HFF-Myc (cell line): ENCODE results near the gene ZFYVE28.

ENCODE experiments used
- DNase-seq: peaks from one replicate; pipeline ENCODE4 v3.0.0-alpha.2; 2011; ENCODE audit warnings: low read depth; ENCODE audit errors: extremely low read depth
- H3K4me3 ChIP-seq: replicated peaks from 2 replicates; pipeline ENCODE4 v1.5.1; 2011; ENCODE audit warnings: low read depth, mild to moderate bottlenecking, control low read depth, low read length
- TF ChIP-seq, protein P1 (sequence below): IDR thresholded peaks from 2 replicates; pipeline ENCODE4 v1.5.1; 2012; ENCODE audit warnings: mild to moderate bottlenecking, low read depth, low read length, control low read depth; ENCODE audit errors: missing control alignments

Gene ZFYVE28

DNA sequence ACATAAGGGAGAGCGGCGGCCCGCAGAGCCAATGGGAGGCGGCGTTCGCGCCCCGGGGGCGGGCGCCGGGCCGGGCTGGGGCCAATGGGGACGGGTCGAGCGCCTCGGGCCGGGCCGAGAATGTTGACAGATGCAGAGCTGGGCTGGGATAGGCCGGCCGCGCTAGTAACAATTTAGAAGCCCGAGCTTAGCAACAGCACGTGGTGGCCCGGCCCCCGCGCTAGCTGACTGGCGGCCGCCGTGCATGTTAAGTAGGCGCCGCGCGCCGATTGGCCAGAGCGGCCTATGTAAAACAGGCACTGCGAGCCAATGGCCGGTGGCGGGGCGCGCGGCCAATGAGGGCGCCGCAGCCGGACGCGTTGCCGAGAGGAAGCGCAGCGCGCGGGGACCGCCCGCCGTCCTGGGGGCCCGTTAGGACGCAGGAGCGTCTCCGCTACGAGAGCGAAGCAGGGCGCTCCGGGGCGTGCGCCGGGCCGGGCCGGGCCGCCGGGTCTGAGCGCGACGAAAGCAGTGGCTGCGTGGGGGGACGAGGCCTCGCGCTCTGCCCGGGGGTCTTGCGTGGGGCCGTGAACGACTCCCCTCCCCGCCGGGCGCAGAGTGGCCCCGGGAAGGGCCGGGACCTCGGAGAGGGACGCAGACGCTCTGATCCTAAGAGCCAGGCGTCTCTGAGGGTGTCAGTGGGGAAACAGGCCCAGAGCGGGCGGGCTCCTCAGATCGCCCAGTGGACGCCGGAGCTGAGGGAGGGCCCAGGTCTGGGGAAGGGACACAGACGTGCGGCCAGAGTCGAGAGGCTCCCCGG is 156.1 kb downstream of the ZFYVE28 start:
- peak overlapping the region; percentile 59 for H3K4me3 ChIP-seq
- TF ChIP-seq, protein P1, sequence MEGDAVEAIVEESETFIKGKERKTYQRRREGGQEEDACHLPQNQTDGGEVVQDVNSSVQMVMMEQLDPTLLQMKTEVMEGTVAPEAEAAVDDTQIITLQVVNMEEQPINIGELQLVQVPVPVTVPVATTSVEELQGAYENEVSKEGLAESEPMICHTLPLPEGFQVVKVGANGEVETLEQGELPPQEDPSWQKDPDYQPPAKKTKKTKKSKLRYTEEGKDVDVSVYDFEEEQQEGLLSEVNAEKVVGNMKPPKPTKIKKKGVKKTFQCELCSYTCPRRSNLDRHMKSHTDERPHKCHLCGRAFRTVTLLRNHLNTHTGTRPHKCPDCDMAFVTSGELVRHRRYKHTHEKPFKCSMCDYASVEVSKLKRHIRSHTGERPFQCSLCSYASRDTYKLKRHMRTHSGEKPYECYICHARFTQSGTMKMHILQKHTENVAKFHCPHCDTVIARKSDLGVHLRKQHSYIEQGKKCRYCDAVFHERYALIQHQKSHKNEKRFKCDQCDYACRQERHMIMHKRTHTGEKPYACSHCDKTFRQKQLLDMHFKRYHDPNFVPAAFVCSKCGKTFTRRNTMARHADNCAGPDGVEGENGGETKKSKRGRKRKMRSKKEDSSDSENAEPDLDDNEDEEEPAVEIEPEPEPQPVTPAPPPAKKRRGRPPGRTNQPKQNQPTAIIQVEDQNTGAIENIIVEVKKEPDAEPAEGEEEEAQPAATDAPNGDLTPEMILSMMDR = no peak
- peak; percentile 95 for DNase-seq

DNA sequence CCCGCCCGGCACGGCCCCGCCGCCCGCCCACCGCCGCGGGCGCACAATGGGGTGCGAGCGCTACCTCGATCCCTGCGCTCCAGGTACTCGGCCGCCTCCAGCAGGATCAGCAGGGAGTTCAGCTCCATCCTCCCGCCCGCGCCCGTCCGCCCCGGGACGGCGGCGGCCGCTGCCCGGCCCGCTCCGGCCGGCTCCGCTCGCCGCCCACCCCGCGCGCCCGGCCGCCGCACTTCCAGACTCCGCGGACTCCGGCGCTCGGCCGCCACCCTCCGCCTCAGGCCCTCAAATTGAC is 156.6 kb downstream of the ZFYVE28 start, which contains the start of gene MXD4:
TSS of gene MXD4 (minus strand) at position 257 of the 292 bp plus-strand sequence. CDS start at position 128, 129 bp downstream.
- TF ChIP-seq, protein P1 = no peak
- no peak for DNase-seq
- peak within 1 kb of the TSS; percentile 59 for H3K4me3 ChIP-seq

DNA sequence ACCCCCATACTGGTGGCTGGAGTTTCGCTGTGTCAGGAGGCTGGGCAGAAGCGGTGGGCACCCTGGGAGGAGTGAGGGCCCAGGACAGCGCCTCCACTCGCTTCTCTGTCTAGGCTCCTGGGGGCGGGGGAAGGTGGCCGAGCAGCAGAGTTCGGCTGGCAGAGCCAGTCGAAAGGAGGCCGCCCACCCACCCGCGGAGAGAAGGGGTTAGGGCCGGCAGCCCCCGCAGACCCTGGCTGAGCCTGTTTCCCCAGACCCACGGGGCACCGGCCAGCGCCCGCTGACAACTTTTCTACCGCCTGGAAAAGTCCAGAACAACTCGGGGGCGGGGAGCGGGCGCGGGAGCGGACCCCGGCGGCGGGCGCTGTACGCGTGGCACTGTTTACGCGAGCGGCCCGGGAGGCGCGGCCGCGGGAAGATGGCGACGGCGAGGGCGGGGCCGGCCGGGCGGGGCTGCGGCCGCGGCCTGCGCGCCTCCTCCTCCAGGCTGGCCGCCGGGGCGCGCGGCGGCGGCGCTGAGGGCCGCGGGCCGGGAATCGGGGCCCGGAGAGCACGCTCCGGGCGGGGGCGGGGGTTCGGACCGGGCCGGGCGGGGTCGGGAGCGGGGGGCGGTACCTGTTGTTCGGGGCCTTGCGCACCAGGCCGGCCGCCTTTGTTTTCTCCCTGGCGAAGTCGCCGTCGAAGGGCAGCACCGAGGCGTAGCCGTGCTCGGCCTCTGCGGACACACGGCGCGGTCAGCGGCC is 157.2 kb downstream of the ZFYVE28 start:
- TF ChIP-seq, protein P1 = no peak
- H3K4me3 ChIP-seq = peak overlapping the region; percentile 54
- DNase-seq = no peak

DNA sequence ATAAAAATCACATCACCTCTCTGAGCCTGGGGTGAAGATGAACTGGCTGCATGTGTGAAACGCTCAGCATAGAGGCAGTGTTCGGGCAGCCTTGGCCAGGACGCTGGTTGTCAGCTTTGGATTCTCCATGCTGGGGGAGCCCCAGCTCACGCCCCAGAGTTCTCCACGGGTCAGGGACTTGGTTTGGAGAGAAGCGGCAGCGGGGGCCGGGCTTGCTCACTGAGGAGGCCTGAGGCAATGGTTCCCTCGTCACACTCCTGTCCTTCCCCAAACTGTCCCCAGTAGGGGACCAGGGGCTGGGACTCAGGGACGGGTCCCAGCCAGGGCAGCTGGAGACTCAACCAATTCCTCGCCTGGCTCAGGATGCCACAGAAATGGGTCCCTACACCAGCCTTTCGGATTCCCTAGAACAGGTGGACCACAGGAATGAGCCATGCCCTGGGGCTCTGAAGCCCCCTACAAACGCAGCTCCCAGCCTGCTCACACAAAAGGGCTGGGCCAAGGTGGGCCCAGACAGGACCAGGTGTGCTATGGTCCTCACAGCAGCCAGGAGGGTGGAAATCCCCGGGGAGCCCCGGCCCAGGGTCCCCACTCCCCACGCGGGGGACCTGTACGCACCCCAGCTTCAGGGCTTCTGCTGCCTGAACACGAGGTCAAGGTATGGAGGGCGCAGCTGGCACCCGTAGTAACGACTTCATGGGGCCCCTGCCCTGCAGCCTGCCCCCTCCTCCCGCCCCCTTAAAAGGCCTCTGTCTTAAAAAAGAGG is 157.9 kb downstream of the ZFYVE28 start:
- H3K4me3 ChIP-seq = peak overlapping the region; percentile 54
- no peak for DNase-seq
- TF ChIP-seq, protein P1 = no peak

DNA sequence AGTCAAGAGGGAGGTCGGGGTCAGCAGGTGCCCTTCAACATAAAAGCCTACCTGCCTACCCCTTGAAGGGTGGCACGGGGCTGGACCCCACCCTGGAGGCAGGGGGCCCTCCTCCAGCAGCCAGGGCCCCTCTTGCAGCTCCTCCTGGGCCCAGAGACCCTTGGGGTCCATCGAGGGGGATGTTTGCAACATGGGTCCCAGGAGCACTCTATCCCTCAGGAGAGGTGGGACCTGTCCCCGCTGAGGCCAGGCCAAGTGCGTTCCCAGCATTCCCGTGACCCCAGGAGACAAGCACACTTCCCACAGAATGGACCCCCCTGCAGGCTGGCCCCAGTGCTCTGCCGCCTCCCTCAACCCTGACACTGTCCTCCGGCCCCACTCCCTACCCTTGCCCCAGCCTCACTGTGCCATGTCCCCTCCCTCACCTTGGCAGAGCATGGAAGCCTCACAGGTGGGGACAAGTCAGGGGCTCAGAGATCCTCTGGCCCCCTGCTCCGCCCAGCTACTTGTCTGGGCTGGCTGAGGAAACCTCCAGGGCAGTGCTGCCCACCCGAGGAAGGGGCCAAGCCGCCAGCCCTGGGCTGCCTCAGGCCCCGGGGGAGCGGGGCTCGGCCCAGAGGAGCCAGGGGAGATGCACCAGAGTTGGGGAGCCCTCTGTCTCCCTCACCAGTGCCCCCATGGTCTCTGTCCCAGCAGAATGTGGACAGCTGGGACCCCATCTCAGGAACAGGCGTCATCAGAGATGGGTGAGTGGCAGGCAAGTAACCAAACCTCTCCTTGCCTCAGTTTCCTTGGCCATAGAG is 158.7 kb downstream of the ZFYVE28 start:
- H3K4me3 ChIP-seq = peak overlapping the region; percentile 54
- TF ChIP-seq, protein P1 = no peak
- DNase-seq = no peak

DNA sequence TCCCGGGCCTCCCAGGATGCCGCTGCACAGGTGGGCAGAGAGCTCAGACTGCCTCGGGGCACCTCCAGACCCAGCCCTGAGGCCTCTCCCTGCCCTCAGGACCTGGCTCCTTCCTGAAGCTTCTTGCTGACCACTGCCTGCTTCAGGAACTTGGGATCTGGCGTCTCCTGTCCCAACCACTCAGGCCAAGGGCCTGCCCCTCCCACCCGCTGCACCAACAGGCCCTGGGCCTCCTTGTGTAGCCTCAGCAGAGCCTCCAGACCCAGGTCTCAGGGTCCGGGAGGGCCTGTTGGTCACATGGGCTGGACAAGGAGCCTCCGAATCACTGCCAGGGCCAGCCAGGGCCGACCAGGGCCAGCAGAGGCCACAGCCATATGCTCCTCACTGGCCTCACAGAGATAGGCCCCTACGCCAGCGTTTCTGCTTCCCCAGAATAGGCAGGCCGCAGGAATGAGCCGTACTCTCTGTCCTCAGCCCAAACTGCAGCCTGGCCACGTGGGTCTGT is 159.4 kb downstream of the ZFYVE28 start:
- no peak for DNase-seq
- TF ChIP-seq, protein P1 = no peak
- peak overlapping the region; percentile 54 for H3K4me3 ChIP-seq
